Calu3 (cell line): Measurements from ENCODE around the gene MND1. TPM values are rescaled to one million over a fixed set of nuclear protein-coding genes. Genes with fewer than 3 reads are reported as not detected.

Source experiments
- BruUV-seq: library from RNA; stranded (reverse); fragments of 400-500 nt; replicated peaks from 2 replicates; lab custom pipeline; 2021; lab: Mats Ljungman, UMichigan
- CTCF ChIA-PET: fragments of 300-600 bp; sonication (Branson Sonifier 250); formaldehyde crosslinking; loops from one replicate; lab custom pipeline; 2022; ENCODE audit warnings: antibody characterized with exemption; lab: Charles Lee
- DNase-seq: peaks from one replicate; pipeline ENCODE4 v3.0.0; 2022
- H3K27ac Mint-ChIP-seq: one replicate; pipeline ENCODE4 v1.8.0; 2022; ENCODE audit warnings: mixed read lengths; ENCODE audit not compliant: unreplicated experiment
- H3K27me3 Mint-ChIP-seq: one replicate; pipeline ENCODE4 v1.8.0; 2022; ENCODE audit warnings: mixed read lengths; ENCODE audit not compliant: unreplicated experiment
- H3K36me3 Mint-ChIP-seq: one replicate; pipeline ENCODE4 v1.8.0; 2022; ENCODE audit warnings: mild to moderate bottlenecking, moderate library complexity, mixed read lengths; ENCODE audit not compliant: insufficient read depth, unreplicated experiment
- H3K4me1 Mint-ChIP-seq: one replicate; pipeline ENCODE4 v1.8.0; 2022; ENCODE audit warnings: mild to moderate bottlenecking, low read depth, mixed read lengths; ENCODE audit not compliant: unreplicated experiment
- H3K4me3 Mint-ChIP-seq: one replicate; pipeline ENCODE4 v1.8.0; 2022; ENCODE audit warnings: mild to moderate bottlenecking, low read depth, moderate library complexity, mixed read lengths; ENCODE audit not compliant: unreplicated experiment
- H3K9me3 Mint-ChIP-seq: one replicate; pipeline ENCODE4 v1.8.0; 2022; ENCODE audit warnings: low read depth, mixed read lengths; ENCODE audit not compliant: unreplicated experiment
- intact Hi-C: fragments of 100-400 bp; cut with micrococcal nuclease; formaldehyde crosslinking; loops from one replicate; pipeline ENCODE4 v1.10.0; 2022; ENCODE audit not compliant: unreplicated experiment
- total RNA-seq: library from RNA; stranded (reverse); gene quantifications from 2 replicates; pipeline ENCODE4 v1.2.3, GENCODE V29; 2022
- TF ChIP-seq, protein P1 (sequence below): fragments of 200-600 bp; IDR thresholded peaks from one replicate; pipeline ENCODE4 v1.8.0; 2022; ENCODE audit warnings: antibody characterized with exemption; ENCODE audit not compliant: unreplicated experiment

The MND1 gene
- total RNA-seq, 1 experiment from 2014 or later, result 12.6 TPM

DNA sequence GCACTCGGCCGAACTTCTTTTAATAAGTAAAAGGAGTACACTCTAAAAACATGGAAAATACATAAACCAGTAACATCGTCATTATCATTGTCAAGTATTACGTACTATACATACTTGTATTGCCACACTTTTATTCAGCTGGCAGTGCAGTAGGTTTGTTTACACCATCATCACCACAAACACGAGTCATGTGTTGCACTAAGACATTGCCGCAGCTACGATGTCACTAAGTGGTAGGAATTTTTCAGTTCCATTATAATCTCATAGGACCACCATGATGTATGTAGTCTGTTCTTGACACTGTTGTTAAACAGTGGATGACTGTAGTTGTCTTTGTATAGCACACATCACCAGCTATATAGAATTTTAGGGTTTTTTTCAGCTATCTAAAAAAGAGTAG is 73.6 kb downstream of the MND1 start:
- H3K27ac Mint-ChIP-seq, result no peak overlapping the region
- H3K36me3 Mint-ChIP-seq, result no peaks in the 10 kb centered on the region
- H3K9me3 Mint-ChIP-seq, result no peaks in the 10 kb centered on the region
- BruUV-seq, result no TSS peak
- H3K27me3 Mint-ChIP-seq, result no peaks in the 10 kb centered on the region
- H3K4me3 Mint-ChIP-seq, result no peak overlapping the region
- CTCF ChIA-PET, result no interaction called here
- TF ChIP-seq, protein P1, sequence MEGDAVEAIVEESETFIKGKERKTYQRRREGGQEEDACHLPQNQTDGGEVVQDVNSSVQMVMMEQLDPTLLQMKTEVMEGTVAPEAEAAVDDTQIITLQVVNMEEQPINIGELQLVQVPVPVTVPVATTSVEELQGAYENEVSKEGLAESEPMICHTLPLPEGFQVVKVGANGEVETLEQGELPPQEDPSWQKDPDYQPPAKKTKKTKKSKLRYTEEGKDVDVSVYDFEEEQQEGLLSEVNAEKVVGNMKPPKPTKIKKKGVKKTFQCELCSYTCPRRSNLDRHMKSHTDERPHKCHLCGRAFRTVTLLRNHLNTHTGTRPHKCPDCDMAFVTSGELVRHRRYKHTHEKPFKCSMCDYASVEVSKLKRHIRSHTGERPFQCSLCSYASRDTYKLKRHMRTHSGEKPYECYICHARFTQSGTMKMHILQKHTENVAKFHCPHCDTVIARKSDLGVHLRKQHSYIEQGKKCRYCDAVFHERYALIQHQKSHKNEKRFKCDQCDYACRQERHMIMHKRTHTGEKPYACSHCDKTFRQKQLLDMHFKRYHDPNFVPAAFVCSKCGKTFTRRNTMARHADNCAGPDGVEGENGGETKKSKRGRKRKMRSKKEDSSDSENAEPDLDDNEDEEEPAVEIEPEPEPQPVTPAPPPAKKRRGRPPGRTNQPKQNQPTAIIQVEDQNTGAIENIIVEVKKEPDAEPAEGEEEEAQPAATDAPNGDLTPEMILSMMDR, result no peak
- intact Hi-C loops, result no loop called here
- DNase-seq, result no peak
- H3K4me1 Mint-ChIP-seq, result no peaks in the 10 kb centered on the region

DNA sequence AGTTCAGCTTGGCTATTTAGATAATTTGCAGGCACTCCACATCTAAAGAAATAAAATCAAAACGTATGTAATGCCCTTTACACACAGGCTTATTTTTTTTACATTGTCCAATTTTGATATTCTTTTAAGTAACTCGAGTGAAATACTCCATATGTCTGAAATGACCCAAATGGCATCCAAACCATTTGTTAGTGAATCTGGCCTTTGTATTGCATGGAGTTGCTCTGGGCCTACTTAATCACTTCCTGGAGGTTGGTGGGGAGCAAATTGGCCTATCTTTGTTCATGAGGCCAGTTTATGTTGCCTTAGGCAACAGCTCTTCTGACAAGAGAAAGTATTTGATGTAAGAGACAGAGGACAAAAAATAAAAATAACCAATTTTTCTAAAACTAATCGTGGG is 74.1 kb downstream of the MND1 start:
- H3K9me3 Mint-ChIP-seq, result no peaks in the 10 kb centered on the region
- H3K4me1 Mint-ChIP-seq, result no peaks in the 10 kb centered on the region
- no peak overlapping the region for H3K4me3 Mint-ChIP-seq
- H3K36me3 Mint-ChIP-seq, result no peaks in the 10 kb centered on the region
- CTCF ChIA-PET, result no interaction called here
- intact Hi-C loops, result no loop called here
- no peaks in the 10 kb centered on the region for H3K27me3 Mint-ChIP-seq
- TF ChIP-seq, protein P1, result no peak
- no TSS peak for BruUV-seq
- no peak for DNase-seq
- no peak overlapping the region for H3K27ac Mint-ChIP-seq

DNA sequence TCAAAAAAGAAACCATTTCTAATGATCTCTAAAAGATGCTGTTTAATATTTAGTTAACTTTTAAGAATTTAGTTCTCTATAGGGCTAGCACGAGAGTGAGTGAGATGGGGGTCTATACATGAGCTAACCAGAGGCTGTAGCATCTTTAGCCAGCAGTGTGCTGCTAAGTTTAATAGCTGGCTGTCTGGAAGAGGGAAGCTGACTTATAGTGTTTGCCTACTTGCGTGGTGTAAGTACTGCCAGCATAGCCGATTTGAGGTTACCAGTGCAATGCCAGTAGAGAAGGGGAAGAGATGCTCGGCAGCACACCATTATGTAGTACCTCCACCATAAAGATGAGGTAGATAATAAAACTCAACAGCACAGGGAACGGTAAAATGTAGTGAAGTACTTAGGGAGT is 74.5 kb downstream of the MND1 start:
- Mint-ChIP-seq H3K4me3 (no peak overlapping the region), H3K4me1 (no peaks in the 10 kb centered on the region), H3K27me3 (no peaks in the 10 kb centered on the region), H3K36me3 (no peaks in the 10 kb centered on the region), H3K9me3 (no peaks in the 10 kb centered on the region), H3K27ac (no peak overlapping the region)
- intact Hi-C loops, result no loop called here
- TF ChIP-seq, protein P1, result no peak
- BruUV-seq, result no TSS peak
- CTCF ChIA-PET, result no interaction called here
- no peak for DNase-seq

DNA sequence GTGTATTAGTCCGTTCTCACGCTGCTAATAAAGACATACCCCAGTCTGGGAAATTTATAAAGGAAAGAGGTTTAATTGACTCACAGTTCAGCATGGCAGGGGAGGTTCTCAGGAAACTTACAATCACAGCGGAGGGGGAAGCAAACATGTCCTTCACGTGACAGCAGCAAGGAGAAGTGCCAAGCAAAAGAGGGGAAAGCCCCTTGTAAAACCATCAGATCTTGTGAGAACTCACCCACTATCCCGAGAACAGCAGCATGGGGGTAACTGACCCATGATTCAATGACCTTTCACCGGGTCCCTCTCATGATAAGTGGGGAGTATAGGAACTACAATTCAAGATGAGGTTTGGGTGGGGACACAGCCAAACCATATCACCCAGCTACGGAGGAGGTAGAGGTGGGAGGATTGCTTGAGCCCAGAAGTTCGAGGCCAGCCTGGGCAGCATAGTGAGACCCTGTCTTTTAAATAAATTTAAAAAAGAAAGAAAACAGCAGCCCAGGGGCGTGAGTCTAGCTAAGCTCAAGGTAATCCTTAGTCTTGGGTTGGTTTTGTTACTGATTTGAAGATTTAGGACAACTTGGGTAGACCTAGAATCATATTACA is 75.3 kb downstream of the MND1 start:
- intact Hi-C loops, result no loop called here
- no TSS peak for BruUV-seq
- H3K36me3 Mint-ChIP-seq, result no peaks in the 10 kb centered on the region
- CTCF ChIA-PET, result no interaction called here
- no peak overlapping the region for H3K27ac Mint-ChIP-seq
- TF ChIP-seq, protein P1, result no peak
- H3K4me1 Mint-ChIP-seq, result no peaks in the 10 kb centered on the region
- DNase-seq, result no peak
- no peaks in the 10 kb centered on the region for H3K9me3 Mint-ChIP-seq
- H3K27me3 Mint-ChIP-seq, result no peaks in the 10 kb centered on the region
- no peak overlapping the region for H3K4me3 Mint-ChIP-seq
